H1 (cell line): ENCODE data around the gene SLC32A1. TPM values are rescaled to one million over a fixed set of nuclear protein-coding genes. Genes with fewer than 3 reads are reported as not detected.

Source experiments
- CTCF ChIA-PET: fragments of 300-600 bp; sonication (Branson Sonifier 250); formaldehyde crosslinking; loops from one replicate; lab custom pipeline; 2021; ENCODE audit not compliant: partially characterized antibody; lab: Charles Lee
- POLR2A ChIA-PET: fragments of 300-600 bp; sonication (Branson Sonifier 250); formaldehyde crosslinking; loops from one replicate; lab custom pipeline; 2021; ENCODE audit warnings: inconsistent platforms; ENCODE audit not compliant: partially characterized antibody; lab: Charles Lee
- DNase-seq, 2 experiments: peaks; one replicate each; pipeline versions ENCODE4 v3.0.0 to v3.0.0-alpha.2; 2010 to 2022; ENCODE audit warnings: low spot score in 2 of 2, low read depth in 1 of 2, mixed read lengths in 1 of 2
- FAIRE-seq: peaks from 2 replicates; lab custom pipeline; 2011; peaks lifted over from hg19 to GRCh38; lab: Jason Lieb, UNC
- H2AFZ ChIP-seq: 2 replicates; pipeline ENCODE4 v1.8.1; 2012; ENCODE audit warnings: low read length, inconsistent platforms
- H2AK5ac ChIP-seq: 2 replicates; pipeline ENCODE4 v1.6.1; 2013; ENCODE audit warnings: low read depth, low read length
- H2BK120ac ChIP-seq: replicated peaks from 2 replicates; pipeline ENCODE3; 2013; ENCODE audit warnings: low read depth, low read length, inconsistent platforms
- H2BK12ac ChIP-seq: 2 replicates; pipeline ENCODE4 v1.6.1; 2013; ENCODE audit warnings: low read depth, low read length
- H2BK15ac ChIP-seq: 2 replicates; pipeline ENCODE4 v1.6.1; 2013; ENCODE audit warnings: low read length
- H2BK20ac ChIP-seq: 2 replicates; pipeline ENCODE4 v1.6.1; 2013; ENCODE audit warnings: low read length
- H2BK5ac ChIP-seq: 2 replicates; pipeline ENCODE4 v1.6.1; 2013; ENCODE audit warnings: low read depth, low read length
- H3K14ac ChIP-seq: 2 replicates; pipeline ENCODE4 v1.6.1; 2013; ENCODE audit warnings: inconsistent platforms; ENCODE audit not compliant: insufficient read length
- H3K18ac ChIP-seq: 2 replicates; pipeline ENCODE4 v1.6.1; 2013; ENCODE audit warnings: low read length; ENCODE audit errors: extremely low read depth
- H3K23ac ChIP-seq: 2 replicates; pipeline ENCODE4 v1.6.1; 2013; ENCODE audit warnings: inconsistent platforms; ENCODE audit not compliant: insufficient read length
- H3K23me2 ChIP-seq: 2 replicates; pipeline ENCODE4 v1.6.1; 2013; ENCODE audit warnings: low read depth, low read length
- H3K27ac ChIP-seq: 2 replicates; pipeline ENCODE4 v1.6.1; 2011; ENCODE audit warnings: low read depth, low read length, inconsistent platforms
- H3K27me3 ChIP-seq, 4 experiments: replicated peaks in 1 of 4; 1 replicate in 1 of 4; 2 replicates in 3 of 4; pipeline versions ENCODE4 v1.6.1 to v1.8.1; 2011 to 2013; ENCODE audit warnings: low read length in 3 of 4, mild to moderate bottlenecking in 3 of 4, inconsistent platforms in 2 of 4, mixed read lengths in 2 of 4, moderate library complexity in 1 of 4; ENCODE audit not compliant: control insufficient read depth in 3 of 4, insufficient read depth in 3 of 4; ENCODE audit errors: extremely low read depth in 1 of 4
- H3K36me3 ChIP-seq, 4 experiments: 2 replicates each; pipeline versions ENCODE4 v1.6.1 to v1.8.1; 2011 to 2013; ENCODE audit warnings: mild to moderate bottlenecking in 4 of 4, low read length in 3 of 4, moderate library complexity in 2 of 4, control low read depth in 1 of 4, inconsistent platforms in 1 of 4; ENCODE audit not compliant: insufficient read depth in 4 of 4, control insufficient read depth in 2 of 4
- H3K4ac ChIP-seq: replicated peaks from 2 replicates; pipeline ENCODE3; 2013; ENCODE audit warnings: low read length, low read depth, mixed read lengths, inconsistent platforms; ENCODE audit not compliant: insufficient read length
- H3K4me1 ChIP-seq, 4 experiments: replicated peaks in 1 of 4; 1 replicate in 1 of 4; 2 replicates in 3 of 4; pipeline versions ENCODE4 v1.6.1 to v1.8.1; 2011 to 2013; ENCODE audit warnings: low read length in 3 of 4, inconsistent platforms in 2 of 4, mixed read lengths in 1 of 4; ENCODE audit not compliant: insufficient read depth in 4 of 4, control insufficient read depth in 3 of 4
- H3K4me2 ChIP-seq, 2 experiments: 2 replicates each; pipeline versions ENCODE4 v1.6.1 to v1.8.1; 2011 to 2013; ENCODE audit warnings: low read depth in 2 of 2, low read length in 2 of 2, control low read depth in 1 of 2, inconsistent platforms in 1 of 2, mild to moderate bottlenecking in 1 of 2; ENCODE audit not compliant: insufficient read depth in 1 of 2
- H3K4me3 ChIP-seq, 4 experiments: fragments of 200-600, 300-600 bp in 1 of 4; sonication (generic), shearing (Covaris generic), sonication (Bioruptor Twin) in 1 of 4; 2 replicates each; pipeline versions ENCODE4 v1.5.1 to v1.8.1; 2011 to 2016; ENCODE audit warnings: low read length in 4 of 4, low read depth in 3 of 4, control low read depth in 2 of 4, inconsistent platforms in 2 of 4, mild to moderate bottlenecking in 2 of 4, mixed read lengths in 1 of 4, moderate library complexity in 1 of 4; ENCODE audit not compliant: insufficient read depth in 2 of 4; ENCODE audit errors: extremely low read depth in 1 of 4
- H3K56ac ChIP-seq: replicated peaks from 2 replicates; pipeline ENCODE3; 2013; ENCODE audit warnings: low read depth, mild to moderate bottlenecking, mixed read lengths, low read length, inconsistent platforms; ENCODE audit not compliant: insufficient read length
- H3K79me1 ChIP-seq: 2 replicates; pipeline ENCODE4 v1.6.1; 2013; ENCODE audit warnings: low read depth, low read length, control low read depth
- H3K79me2 ChIP-seq, 2 experiments: 2 replicates each; pipeline versions ENCODE4 v1.6.1 to v1.8.1; 2012 to 2013; ENCODE audit warnings: low read length in 2 of 2, mild to moderate bottlenecking in 2 of 2, inconsistent platforms in 1 of 2; ENCODE audit not compliant: insufficient read depth in 2 of 2, control insufficient read depth in 1 of 2
- H3K9ac ChIP-seq, 4 experiments: replicated peaks in 1 of 4; 1 replicate in 1 of 4; 2 replicates in 3 of 4; pipeline versions ENCODE4 v1.6.1 to v1.8.1; 2011 to 2013; ENCODE audit warnings: low read depth in 3 of 4, low read length in 3 of 4, control low read depth in 2 of 4, mild to moderate bottlenecking in 2 of 4, moderate library complexity in 2 of 4, inconsistent platforms in 1 of 4; ENCODE audit errors: extremely low read depth in 1 of 4
- H3K9me3 ChIP-seq, 2 experiments: 2 replicates each; pipeline versions ENCODE4 v1.6.1 to v1.8.1; 2012 to 2013; ENCODE audit warnings: mild to moderate bottlenecking in 2 of 2, moderate library complexity in 2 of 2, control low read depth in 1 of 2, inconsistent platforms in 1 of 2, low read depth in 1 of 2, low read length in 1 of 2, mixed read lengths in 1 of 2; ENCODE audit not compliant: insufficient read depth in 2 of 2
- H4K20me1 ChIP-seq, 2 experiments: replicated peaks in 1 of 2; 2 replicates each; pipeline versions ENCODE3 to v1.8.1; 2011 to 2013; ENCODE audit warnings: inconsistent platforms in 2 of 2, low read length in 2 of 2, mild to moderate bottlenecking in 1 of 2; ENCODE audit not compliant: insufficient read depth in 2 of 2, control insufficient read depth in 1 of 2
- H4K5ac ChIP-seq: 2 replicates; pipeline ENCODE4 v1.6.1; 2013; ENCODE audit warnings: low read length, low read depth, mixed read lengths, inconsistent platforms; ENCODE audit not compliant: insufficient read length
- H4K8ac ChIP-seq: 2 replicates; pipeline ENCODE4 v1.8.0; 2013; ENCODE audit warnings: mild to moderate bottlenecking, moderate library complexity, low read length, inconsistent platforms; ENCODE audit not compliant: insufficient read depth; ENCODE audit errors: extremely low read depth
- H4K91ac ChIP-seq: replicated peaks from 2 replicates; pipeline ENCODE3; 2013; ENCODE audit warnings: low read length, mixed read lengths, inconsistent platforms; ENCODE audit not compliant: insufficient read length
- CEBPB ChIP-seq: IDR thresholded peaks from 2 replicates; pipeline ENCODE4 v1.6.1; 2012; ENCODE audit warnings: low read depth, low read length
- CTCF ChIP-seq, 3 experiments: IDR thresholded peaks; 1 replicate in 2 of 3; 2 replicates in 1 of 3; pipeline versions ENCODE4 v1.5.1 to v1.6.1; 2011; ENCODE audit warnings: low read length in 3 of 3, mild to moderate bottlenecking in 3 of 3, inconsistent platforms in 2 of 3, low read depth in 1 of 3, moderate library complexity in 1 of 3; ENCODE audit not compliant: insufficient read depth in 1 of 3; ENCODE audit errors: control extremely low read depth in 1 of 3
- HDAC6 ChIP-seq: IDR thresholded peaks from one replicate; pipeline ENCODE4 v1.7.1; 2012; ENCODE audit warnings: low read depth, mild to moderate bottlenecking, inconsistent platforms, low read length, moderate library complexity
- NANOG ChIP-seq: IDR thresholded peaks from 2 replicates; pipeline ENCODE4 v1.6.1; 2011; ENCODE audit warnings: low read length, low read depth, mild to moderate bottlenecking, inconsistent platforms; ENCODE audit not compliant: insufficient read depth, poor library complexity, severe bottlenecking
- NRF1 ChIP-seq: IDR thresholded peaks from 2 replicates; pipeline ENCODE4 v1.6.1; 2011; ENCODE audit warnings: mild to moderate bottlenecking, low read depth, low read length, improper control_type of control experiment
- RXRA ChIP-seq: IDR thresholded peaks from 2 replicates; pipeline ENCODE4 v1.6.1; 2011; ENCODE audit warnings: low read depth, mild to moderate bottlenecking, low read length, moderate library complexity; ENCODE audit not compliant: insufficient read depth
- SP2 ChIP-seq: IDR thresholded peaks from 2 replicates; pipeline ENCODE4 v1.6.1; 2012; ENCODE audit warnings: mild to moderate bottlenecking, low read length, inconsistent platforms
- TEAD4 ChIP-seq: IDR thresholded peaks from 2 replicates; pipeline ENCODE4 v1.6.1; 2012; ENCODE audit warnings: low read depth, low read length, inconsistent platforms, mixed read lengths
- WGBS, 2 experiments: shearing (Covaris generic) in 1 of 2; methylation state at CpG; one replicate each; pipeline versions ENCODE4 v1.1.6 to v1.1.7; 2013 to 2015; ENCODE audit warnings: low lambda C conversion rate in 2 of 2, mixed read lengths in 2 of 2, inconsistent platforms in 1 of 2, low coverage in 1 of 2, missing lambda C conversion rate in 1 of 2; ENCODE audit not compliant: insufficient replicate concordance in 2 of 2, insufficient coverage in 1 of 2, insufficient read length in 1 of 2; ENCODE audit errors: extremely low coverage in 1 of 2, missing lambda C conversion rate in 1 of 2; 5-methylcytosine and 5-hydroxymethylcytosine counted together
- polyA plus RNA-seq, 7 experiments: library from polyadenylated mRNA; depleted of rRNA in 3 of 7; stranded (reverse) in 5 of 7; unstranded in 2 of 7; fragments of >200 nt in 5 of 7; fragments of 200-250 nt in 2 of 7; gene quantifications; 1 replicate in 5 of 7; 2 replicates in 1 of 7; 4 replicates in 1 of 7; pipeline versions ENCODE4 v1.2.1 to v1.2.3, GENCODE V29; 2011 to 2013; ENCODE audit warnings: missing spikeins in 2 of 7, mixed read lengths in 2 of 7
- total RNA-seq: library from RNA; stranded (reverse); fragmentation: NEBNext Ultra II Directional; extraction: Animal tissue kit (Norgen Biotek cat#: 25700); gene quantifications from 2 replicates; pipeline ENCODE4 v1.2.1, GENCODE V29; 2021

SLC32A1 gene
- total and polyA plus RNA-seq, 2 of the 8 experiments (the other 6 are each of a cell fraction or from before 2014, with no cell fraction given) = 0.09 to 0.15 TPM

GRCh38 chr20:38760978-38761377 is 36.7 kb downstream of the SLC32A1 start:
- Histone ChIP-seq H2BK15ac (no peak overlapping the region), H3K9me3 (no peaks in the 10 kb centered on the region), H2BK20ac (no peak overlapping the region), H4K5ac (no peak overlapping the region), H2AFZ (no peak overlapping the region), H2BK12ac (no peak overlapping the region), H3K4me3 (no peak overlapping the region), H3K14ac (no peak overlapping the region), H3K4ac (no peak overlapping the region), H4K91ac (no peak overlapping the region), H3K56ac (no peak overlapping the region), H4K20me1 (peaks cover 0 to 5% of the 10 kb centered on the region in 2 experiments), H3K18ac (no peak overlapping the region), H3K79me1 (no peaks in the 10 kb centered on the region; the same call in 1 of the 2 replicates), H2BK120ac (no peak overlapping the region), H2BK5ac (no peak overlapping the region), H3K4me2 (no peak overlapping the region), H2AK5ac (no peak overlapping the region), H3K23ac (no peak overlapping the region), H3K79me2 (no peaks in the 10 kb centered on the region), H3K9ac (no peak overlapping the region), H3K27me3 (no peaks in the 10 kb centered on the region), H4K8ac (no peak overlapping the region), H3K27ac (no peak overlapping the region), H3K23me2 (no peaks in the 10 kb centered on the region; the same call in 1 of the 2 replicates)
- ChIA-PET POLR2A (interaction anchor here (0.8 to 1.2 kb wide), 3 partner anchors 12 to 166 kb away, joined by 3 to 4 read pairs (median 3); partner anchors contain the start of gene FAM83D), CTCF (interaction anchor here (0.6 to 3.3 kb wide), 6 partner anchors 10 to 259 kb away, joined by 3 to 25 read pairs (median 4); no protein-coding TSS in a partner anchor)
- FAIRE-seq = no peak
- 89% methylated on average over 4 of the region's 4 CpGs; no CpG with 5 or more reads in 1 of the 2 experiments for WGBS, 2 experiments
- no peak for DNase-seq
- TF ChIP-seq TEAD4 (no peak), CEBPB (no peak), NRF1 (no peak), SP2 (no peak), RXRA (no peak), HDAC6 (no peak), CTCF (IDR thresholded peaks at IDR 0.05; ENCODE audit: control extremely low read depth in 1 of 3, insufficient read depth in 1 of 3, low read depth in 1 of 3, low read length in 3 of 3) (no peak), NANOG (no peak)
- TF ChIP-seq, all 59 proteins: peak for 0
- Histone ChIP-seq H3K4me1 (0 out of 7 replicates have a peak, but pooled peaks cover 0 to 2% (median 0%) of the 10 kb centered on the region in 4 experiments), H3K36me3 (peaks cover 2 to 45% (median 26%) of the 10 kb centered on the region in 4 experiments; a peak in 7 of 8 replicates)
